OCI-LY7 (cell line): ENCODE results near the gene IGSF11.

Source experiments
- CTCF ChIP-seq: fragments of 200-600 bp; sonication (generic); conservative IDR thresholded peaks from 2 replicates; pipeline ENCODE4 v1.5.1; 2014; ENCODE audit warnings: mild to moderate bottlenecking, antibody characterized with exemption, low read length, moderate library complexity, mixed read lengths
- EZH2phosphoT487 ChIP-seq: fragments of 200-600 bp; sonication (generic); IDR thresholded peaks from 2 replicates; pipeline ENCODE4 v1.6.1; 2018; ENCODE audit warnings: low read depth, borderline replicate concordance, mild to moderate bottlenecking, mixed run types, antibody characterized with exemption, low read length, moderate library complexity, mixed read lengths

- TF ChIP-seq CTCF (no peak), EZH2phosphoT487 (no peak)
These were observed 46.2 kb downstream of the IGSF11 start for GRCh38 chr3:118988198-118989130.
